Loucy (cell line): ENCODE measurements around the gene SLC4A9.

Experiments used
- EZH2phosphoT487 ChIP-seq: fragments of 200-600 bp; IDR thresholded peaks from 2 replicates; pipeline ENCODE4 v1.6.1; 2018; ENCODE audit warnings: antibody characterized with exemption, mild to moderate bottlenecking, moderate library complexity, borderline replicate concordance
- TF ChIP-seq, protein P1 (sequence below): fragments of 200-600 bp; sonication (generic); conservative IDR thresholded peaks from 2 replicates; pipeline ENCODE4 v1.5.1; 2014; ENCODE audit warnings: mild to moderate bottlenecking, antibody characterized with exemption, low read length

DNA sequence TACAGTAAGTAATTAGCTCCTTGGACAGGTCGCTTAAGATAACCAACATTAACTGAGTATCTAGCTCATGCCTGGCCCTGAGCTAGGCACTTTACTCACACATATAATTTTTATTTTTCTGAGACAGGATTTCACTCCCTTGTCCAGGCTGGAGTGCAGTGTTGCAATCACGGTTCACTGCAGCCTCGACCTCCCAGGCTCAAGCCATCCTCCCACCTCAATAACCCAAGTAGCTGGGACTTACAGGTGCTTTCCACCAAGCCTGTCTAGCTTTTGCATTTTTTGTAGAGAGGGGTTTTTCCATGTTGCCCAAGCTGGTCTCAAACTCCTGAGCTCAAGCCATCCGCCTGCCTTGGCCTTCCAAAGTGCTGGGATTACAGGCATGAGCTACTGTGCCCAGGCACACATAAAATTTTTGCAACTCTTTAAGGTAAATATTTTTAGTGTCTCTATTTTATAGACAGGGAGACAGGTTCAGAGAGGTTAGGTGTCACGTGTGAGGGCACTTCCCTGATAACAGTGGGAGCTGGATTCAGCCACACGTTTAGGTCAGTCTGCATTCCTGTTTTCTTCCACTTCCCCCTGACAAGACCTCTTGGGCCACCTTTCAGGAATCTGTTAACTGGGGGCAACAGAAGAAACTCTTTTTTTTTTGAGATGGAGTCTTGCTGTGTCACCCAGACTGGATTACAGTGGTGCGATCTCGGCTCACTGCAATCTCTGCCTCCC, 31.8 kb upstream of the SLC4A9 start:
- TF ChIP-seq, protein P1, sequence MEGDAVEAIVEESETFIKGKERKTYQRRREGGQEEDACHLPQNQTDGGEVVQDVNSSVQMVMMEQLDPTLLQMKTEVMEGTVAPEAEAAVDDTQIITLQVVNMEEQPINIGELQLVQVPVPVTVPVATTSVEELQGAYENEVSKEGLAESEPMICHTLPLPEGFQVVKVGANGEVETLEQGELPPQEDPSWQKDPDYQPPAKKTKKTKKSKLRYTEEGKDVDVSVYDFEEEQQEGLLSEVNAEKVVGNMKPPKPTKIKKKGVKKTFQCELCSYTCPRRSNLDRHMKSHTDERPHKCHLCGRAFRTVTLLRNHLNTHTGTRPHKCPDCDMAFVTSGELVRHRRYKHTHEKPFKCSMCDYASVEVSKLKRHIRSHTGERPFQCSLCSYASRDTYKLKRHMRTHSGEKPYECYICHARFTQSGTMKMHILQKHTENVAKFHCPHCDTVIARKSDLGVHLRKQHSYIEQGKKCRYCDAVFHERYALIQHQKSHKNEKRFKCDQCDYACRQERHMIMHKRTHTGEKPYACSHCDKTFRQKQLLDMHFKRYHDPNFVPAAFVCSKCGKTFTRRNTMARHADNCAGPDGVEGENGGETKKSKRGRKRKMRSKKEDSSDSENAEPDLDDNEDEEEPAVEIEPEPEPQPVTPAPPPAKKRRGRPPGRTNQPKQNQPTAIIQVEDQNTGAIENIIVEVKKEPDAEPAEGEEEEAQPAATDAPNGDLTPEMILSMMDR = no peak
- no peak for TF ChIP-seq EZH2phosphoT487
